Panc1 (cell line): ENCODE data around the gene MED13L.

Experiments
- POLR2AphosphoS5 ChIP-seq: IDR thresholded peaks from 2 replicates; pipeline ENCODE4 v1.6.1; 2012; ENCODE audit warnings: mild to moderate bottlenecking, low read depth, low read length, moderate library complexity
- TF ChIP-seq, protein P1 (sequence below), 2 experiments: IDR thresholded peaks; 2 replicates each; pipeline ENCODE4 v1.6.1; 2011 to 2012; ENCODE audit warnings: low read depth in 2 of 2, control low read depth in 1 of 2, low read length in 1 of 2, mild to moderate bottlenecking in 1 of 2, moderate library complexity in 1 of 2; ENCODE audit not compliant: insufficient read depth in 1 of 2

DNA sequence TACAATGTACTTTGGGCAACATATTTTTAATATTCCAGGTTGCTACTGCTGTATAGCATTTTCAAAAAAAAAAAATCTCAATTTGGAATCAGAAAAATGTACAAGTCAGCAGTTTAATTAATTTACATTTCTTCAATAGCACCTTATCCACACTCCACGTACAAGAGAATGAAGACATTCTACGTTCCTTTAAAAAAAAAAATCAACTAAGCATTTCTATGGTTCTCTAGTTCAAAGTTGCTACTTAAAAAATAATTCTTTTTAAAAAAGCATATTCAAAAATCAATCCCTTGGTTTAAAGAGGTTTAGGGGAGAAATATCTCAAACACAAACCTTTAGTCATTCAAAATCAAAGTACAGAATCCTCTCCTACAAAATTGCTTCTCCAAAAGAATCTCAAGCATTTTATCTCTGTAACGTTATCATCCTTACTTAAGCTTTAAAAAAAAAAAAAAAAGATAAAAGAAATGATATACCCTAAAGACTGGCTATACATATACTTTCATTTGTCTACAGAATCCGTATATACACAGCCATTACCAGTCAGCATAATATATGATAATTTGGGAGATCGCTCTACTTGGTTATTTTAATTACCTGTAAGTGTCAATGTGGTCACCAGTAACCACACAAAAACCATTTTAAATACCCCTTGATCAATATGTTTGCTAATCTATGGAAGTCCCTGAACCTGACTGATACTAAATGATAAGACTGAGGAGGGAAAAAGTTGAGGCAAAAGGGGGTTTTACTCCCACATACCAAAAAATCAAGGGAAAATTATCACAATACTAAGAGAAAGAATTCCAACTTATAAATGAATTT, 2.7 kb downstream of the MED13L start:
- TF ChIP-seq, protein P1, sequence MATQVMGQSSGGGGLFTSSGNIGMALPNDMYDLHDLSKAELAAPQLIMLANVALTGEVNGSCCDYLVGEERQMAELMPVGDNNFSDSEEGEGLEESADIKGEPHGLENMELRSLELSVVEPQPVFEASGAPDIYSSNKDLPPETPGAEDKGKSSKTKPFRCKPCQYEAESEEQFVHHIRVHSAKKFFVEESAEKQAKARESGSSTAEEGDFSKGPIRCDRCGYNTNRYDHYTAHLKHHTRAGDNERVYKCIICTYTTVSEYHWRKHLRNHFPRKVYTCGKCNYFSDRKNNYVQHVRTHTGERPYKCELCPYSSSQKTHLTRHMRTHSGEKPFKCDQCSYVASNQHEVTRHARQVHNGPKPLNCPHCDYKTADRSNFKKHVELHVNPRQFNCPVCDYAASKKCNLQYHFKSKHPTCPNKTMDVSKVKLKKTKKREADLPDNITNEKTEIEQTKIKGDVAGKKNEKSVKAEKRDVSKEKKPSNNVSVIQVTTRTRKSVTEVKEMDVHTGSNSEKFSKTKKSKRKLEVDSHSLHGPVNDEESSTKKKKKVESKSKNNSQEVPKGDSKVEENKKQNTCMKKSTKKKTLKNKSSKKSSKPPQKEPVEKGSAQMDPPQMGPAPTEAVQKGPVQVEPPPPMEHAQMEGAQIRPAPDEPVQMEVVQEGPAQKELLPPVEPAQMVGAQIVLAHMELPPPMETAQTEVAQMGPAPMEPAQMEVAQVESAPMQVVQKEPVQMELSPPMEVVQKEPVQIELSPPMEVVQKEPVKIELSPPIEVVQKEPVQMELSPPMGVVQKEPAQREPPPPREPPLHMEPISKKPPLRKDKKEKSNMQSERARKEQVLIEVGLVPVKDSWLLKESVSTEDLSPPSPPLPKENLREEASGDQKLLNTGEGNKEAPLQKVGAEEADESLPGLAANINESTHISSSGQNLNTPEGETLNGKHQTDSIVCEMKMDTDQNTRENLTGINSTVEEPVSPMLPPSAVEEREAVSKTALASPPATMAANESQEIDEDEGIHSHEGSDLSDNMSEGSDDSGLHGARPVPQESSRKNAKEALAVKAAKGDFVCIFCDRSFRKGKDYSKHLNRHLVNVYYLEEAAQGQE (IDR thresholded peaks at IDR 0.05; ENCODE audit: insufficient read depth in 1 of 2, low read depth in 2 of 2, low read length in 1 of 2): no peak
- TF ChIP-seq POLR2AphosphoS5: no peak
